Measurements from ENCODE around the gene ALDH3B2. TPM values are rescaled to one million over a fixed set of nuclear protein-coding genes. Genes with fewer than 3 reads are reported as not detected.

The ALDH3B2 gene
- total RNA-seq, 1 experiment from 2014 or later = 0.13 TPM

- peaks cover 13% of the 10 kb centered on the region for H3K27me3 Mint-ChIP-seq (ENCODE audit: low read depth)
- no peak for TF ChIP-seq JAZF1 (CRISPR knock-in tag; IDR thresholded peaks at IDR 0.05)
- TF ChIP-seq PRRX2 (CRISPR knock-in tag; IDR thresholded peaks at IDR 0.05) = no peak
- no peak for TF ChIP-seq PRDM15 (CRISPR knock-in tag; IDR thresholded peaks at IDR 0.05)
- no peak for TF ChIP-seq JUN (CRISPR knock-in tag; IDR thresholded peaks at IDR 0.05)
- no peak for TF ChIP-seq TCF7 (CRISPR knock-in tag; IDR thresholded peaks at IDR 0.05; ENCODE audit: low read depth)
- H3K4me3 Mint-ChIP-seq = no peak overlapping the region
- DNase-seq (ENCODE audit: low spot score) (peak; percentile 68), ATAC-seq (peak; percentile 47)
- H3K4me1 Mint-ChIP-seq = peaks cover 6% of the 10 kb centered on the region
- no peaks in the 10 kb centered on the region for H3K9me3 Mint-ChIP-seq
- H3K27ac Mint-ChIP-seq = no peak overlapping the region
- H3K36me3 Mint-ChIP-seq = no peaks in the 10 kb centered on the region
- POLR2A ChIA-PET = interaction anchor here (1.5 kb wide), 1 partner anchor 16 kb away, joined by 4 read pairs; the partner anchor contains the start of gene NUDT8
- CTCF ChIA-PET = interaction anchor here (0.5 to 3.3 kb wide), 15 partner anchors 9 to 137 kb away, joined by 3 to 34 read pairs (median 4); partner anchors contain the start of gene NUDT8
These were observed 28.6 kb downstream of the ALDH3B2 start for GRCh38 chr11:67645521-67646461.

GRCh38 chr11:67644472-67645418 lies 29.7 kb downstream of the ALDH3B2 start:
- H3K4me3 Mint-ChIP-seq = no peak overlapping the region
- CTCF ChIA-PET = interaction anchor here (0.5 to 3.3 kb wide), 14 partner anchors 10 to 138 kb away, joined by 3 to 34 read pairs (median 4); partner anchors contain the start of gene NUDT8
- POLR2A ChIA-PET = interaction anchor here (1.5 kb wide), 1 partner anchor 15 kb away, joined by 4 read pairs; the partner anchor contains the start of gene NUDT8
- H3K4me1 Mint-ChIP-seq = peaks cover 2% of the 10 kb centered on the region; the same call in 1 of the 2 replicates
- TF ChIP-seq ATF3 (CRISPR knock-in tag; conservative IDR thresholded peaks at IDR 0.05) = no peak
- TF ChIP-seq PREB (CRISPR knock-in tag; IDR thresholded peaks at IDR 0.05; ENCODE audit: borderline replicate concordance) = no peak
- TF ChIP-seq PRDM15 (CRISPR knock-in tag; IDR thresholded peaks at IDR 0.05) = 0 out of 2 replicates have a peak, but pooled peaks have one; percentile 8
- TF ChIP-seq CBFB (CRISPR knock-in tag; IDR thresholded peaks at IDR 0.05; ENCODE audit: low read depth) = no peak
- no peak for TF ChIP-seq MXD4 (CRISPR knock-in tag; IDR thresholded peaks at IDR 0.05; ENCODE audit: borderline replicate concordance)
- TF ChIP-seq SOX15 (CRISPR knock-in tag; IDR thresholded peaks at IDR 0.05) = no peak
- H3K36me3 Mint-ChIP-seq = no peaks in the 10 kb centered on the region
- peaks cover 23% of the 10 kb centered on the region for H3K27me3 Mint-ChIP-seq (ENCODE audit: low read depth)
- peaks cover 3% of the 10 kb centered on the region; the same call in 1 of the 2 replicates for H3K9me3 Mint-ChIP-seq
- DNase-seq (ENCODE audit: low spot score) (peak; percentile 62), ATAC-seq (peak; percentile 33)
- H3K27ac Mint-ChIP-seq = no peak overlapping the region
